PFSK-1 (cell line): Measurements from ENCODE around the gene PRCD.

Experiments
- POLR2AphosphoS5 ChIP-seq: IDR thresholded peaks from 2 replicates; pipeline ENCODE4 v1.6.1; 2012; ENCODE audit warnings: low read depth, mild to moderate bottlenecking, control low read depth, low read length, moderate library complexity
- SIN3A ChIP-seq: IDR thresholded peaks from 2 replicates; pipeline ENCODE4 v1.6.1; 2012; ENCODE audit warnings: mild to moderate bottlenecking, low read length, moderate library complexity, borderline replicate concordance; ENCODE audit not compliant: insufficient read depth
- TAF1 ChIP-seq: IDR thresholded peaks from 2 replicates; pipeline ENCODE4 v1.6.1; 2012; ENCODE audit warnings: low read length, control low read depth, borderline replicate concordance; ENCODE audit not compliant: insufficient read depth

DNA sequence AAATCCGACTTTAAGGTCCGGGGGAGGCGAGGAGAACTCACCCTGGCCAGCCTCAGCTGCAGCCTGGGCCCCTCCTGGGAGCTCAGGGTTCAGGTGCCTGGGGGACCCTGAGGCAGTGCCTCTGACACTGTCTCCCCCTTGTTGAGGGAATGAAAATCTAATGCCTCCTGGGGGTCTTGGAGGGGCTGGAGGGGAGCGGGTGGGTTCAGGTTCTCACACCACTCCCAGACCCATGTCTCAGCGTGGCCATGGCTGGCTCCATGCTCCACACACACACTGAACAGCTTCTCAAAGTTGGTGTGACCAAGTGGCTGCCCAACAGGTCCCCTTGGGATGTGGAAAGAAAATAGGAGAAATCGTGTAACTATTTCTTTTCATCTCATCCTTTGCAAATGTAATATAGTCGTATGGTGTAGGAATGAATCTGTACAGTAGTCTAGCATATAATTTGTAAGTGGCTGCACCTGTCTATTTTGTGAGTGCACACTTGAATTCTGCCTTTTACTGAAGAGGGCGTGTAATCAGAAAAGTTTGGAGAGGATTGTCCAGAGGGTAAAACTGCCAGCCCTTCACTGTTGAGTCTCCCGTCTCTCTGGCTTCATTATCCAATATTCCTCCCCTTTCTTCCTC lies 788 bp upstream of the PRCD start:
- no peak for TF ChIP-seq TAF1
- no peak for TF ChIP-seq SIN3A
- no peak for TF ChIP-seq POLR2AphosphoS5
